Measurements from ENCODE around the gene COPS3.

The COPS3 gene

GRCh38 chr17:17217995-17218394 lies 63.1 kb downstream of the COPS3 start:
- no peak overlapping the region for H3K4me3 ChIP-seq (replicated peaks; ENCODE audit: insufficient read depth, low read length)
- H3K27me3 ChIP-seq (ENCODE audit: insufficient read depth, poor library complexity, severe bottlenecking) = no peaks in the 10 kb centered on the region
- H3K27ac ChIP-seq (replicated peaks) = no peak overlapping the region
- TF ChIP-seq SPI1 (IDR thresholded peaks at IDR 0.05; ENCODE audit: borderline replicate concordance, low read depth) = no peak
- TF ChIP-seq POLR2AphosphoS5 (IDR thresholded peaks at IDR 0.05; ENCODE audit: low read depth) = no peak
- TF ChIP-seq REST (IDR thresholded peaks at IDR 0.05; ENCODE audit: insufficient replicate concordance, low read depth) = no peak
- no peak for TF ChIP-seq CTCF (IDR thresholded peaks at IDR 0.05; ENCODE audit: insufficient read depth, low read length)
- TF ChIP-seq GABPA (IDR thresholded peaks at IDR 0.05; ENCODE audit: low read depth) = no peak
- DNase-seq (ENCODE audit: low read depth in 1 of 2, low spot score in 1 of 2) = no peak

- TF ChIP-seq SPI1 (IDR thresholded peaks at IDR 0.05; ENCODE audit: borderline replicate concordance, low read depth) = no peak
- TF ChIP-seq GABPA (IDR thresholded peaks at IDR 0.05; ENCODE audit: low read depth) = no peak
- TF ChIP-seq CTCF (IDR thresholded peaks at IDR 0.05; ENCODE audit: insufficient read depth, low read length) = no peak
- no peak for TF ChIP-seq REST (IDR thresholded peaks at IDR 0.05; ENCODE audit: insufficient replicate concordance, low read depth)
- no peak for TF ChIP-seq POLR2AphosphoS5 (IDR thresholded peaks at IDR 0.05; ENCODE audit: low read depth)
- no peaks in the 10 kb centered on the region for H3K27me3 ChIP-seq (ENCODE audit: insufficient read depth, poor library complexity, severe bottlenecking)
- no peak overlapping the region for H3K27ac ChIP-seq (replicated peaks)
- no peak overlapping the region for H3K4me3 ChIP-seq (replicated peaks; ENCODE audit: insufficient read depth, low read length)
- DNase-seq (ENCODE audit: low read depth in 1 of 2, low spot score in 1 of 2) = no peak
Measured at GRCh38 chr17:17216776-17217175, 64.3 kb downstream of the COPS3 start.

GRCh38 chr17:17216236-17216635 lies 64.8 kb downstream of the COPS3 start:
- no peak overlapping the region for H3K27ac ChIP-seq (replicated peaks)
- no peak for DNase-seq (ENCODE audit: low read depth in 1 of 2, low spot score in 1 of 2)
- no peak overlapping the region for H3K4me3 ChIP-seq (replicated peaks; ENCODE audit: insufficient read depth, low read length)
- no peaks in the 10 kb centered on the region for H3K27me3 ChIP-seq (ENCODE audit: insufficient read depth, poor library complexity, severe bottlenecking)
- TF ChIP-seq GABPA (IDR thresholded peaks at IDR 0.05; ENCODE audit: low read depth) = no peak
- TF ChIP-seq POLR2AphosphoS5 (IDR thresholded peaks at IDR 0.05; ENCODE audit: low read depth) = no peak
- TF ChIP-seq CTCF (IDR thresholded peaks at IDR 0.05; ENCODE audit: insufficient read depth, low read length) = no peak
- no peak for TF ChIP-seq REST (IDR thresholded peaks at IDR 0.05; ENCODE audit: insufficient replicate concordance, low read depth)
- no peak for TF ChIP-seq SPI1 (IDR thresholded peaks at IDR 0.05; ENCODE audit: borderline replicate concordance, low read depth)

Data from HL-60 (cell line).